ENCODE measurements around the gene VWF.

VWF gene

DNA sequence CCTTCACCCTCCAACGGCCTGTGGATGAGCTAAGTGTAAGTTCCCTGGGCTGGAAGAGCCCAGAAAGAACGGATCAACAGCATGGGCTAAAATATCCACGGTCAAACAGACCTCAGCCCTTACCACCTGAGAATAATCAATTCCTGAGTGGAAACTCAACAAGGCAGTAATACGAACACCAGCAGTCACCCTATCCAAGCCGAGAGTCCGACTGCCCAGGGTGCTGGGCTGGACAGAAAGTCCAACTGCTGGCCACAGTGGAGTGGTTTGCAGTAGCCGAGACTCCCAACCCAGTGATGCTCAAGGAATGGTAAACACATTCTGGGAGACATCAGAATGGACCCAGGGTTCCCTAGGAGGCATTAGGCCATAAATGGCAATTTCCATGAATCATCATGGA is 216.2 kb downstream of the VWF start:
- Histone ChIP-seq H3K36me3 (ENCODE audit: insufficient read depth, low read length) (no peaks in the 10 kb centered on the region), H3K27ac (no peak overlapping the region), H3K9ac (ENCODE audit: insufficient read length) (no peak overlapping the region), H3K9me3 (ENCODE audit: low read depth, low read length) (no peaks in the 10 kb centered on the region), H3K4me3 (no peak overlapping the region)
- no peak for DNase-seq (ENCODE audit: low read depth, low spot score)
- no peak for TF ChIP-seq EZH2 (IDR thresholded peaks at IDR 0.05)
- no peak for TF ChIP-seq FOXP2 (optimal IDR thresholded peaks at IDR 0.05; ENCODE audit: control extremely low read depth, extremely low read length, insufficient read depth)
- no peak for TF ChIP-seq POLR2AphosphoS5 (IDR thresholded peaks at IDR 0.05; ENCODE audit: borderline replicate concordance, low read depth, low read length)

DNA sequence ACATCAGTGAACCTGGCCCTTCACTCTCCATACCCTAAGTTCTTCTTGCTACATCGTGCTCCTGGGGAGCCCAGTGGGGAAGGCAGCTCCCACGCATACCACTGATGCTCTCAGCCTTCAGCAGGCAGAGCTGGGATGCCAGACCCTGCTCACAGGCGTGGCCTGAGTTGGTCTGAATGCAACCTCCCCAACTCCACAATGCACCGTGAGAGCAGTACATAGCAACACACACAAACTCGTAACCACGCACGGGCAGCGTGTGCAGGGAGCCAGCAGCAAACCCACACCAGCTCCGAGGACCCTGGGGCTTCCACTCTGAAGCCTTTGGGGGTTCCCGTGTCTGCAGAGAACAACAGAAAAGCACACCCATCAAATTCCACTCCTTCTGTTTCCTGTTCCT is 216.7 kb downstream of the VWF start:
- Histone ChIP-seq H3K27ac (no peak overlapping the region), H3K36me3 (ENCODE audit: insufficient read depth, low read length) (no peaks in the 10 kb centered on the region), H3K4me3 (no peak overlapping the region), H3K9me3 (ENCODE audit: low read depth, low read length) (no peaks in the 10 kb centered on the region), H3K9ac (ENCODE audit: insufficient read length) (no peak overlapping the region)
- TF ChIP-seq FOXP2 (optimal IDR thresholded peaks at IDR 0.05; ENCODE audit: control extremely low read depth, extremely low read length, insufficient read depth), result no peak
- TF ChIP-seq EZH2 (IDR thresholded peaks at IDR 0.05), result no peak
- TF ChIP-seq POLR2AphosphoS5 (IDR thresholded peaks at IDR 0.05; ENCODE audit: borderline replicate concordance, low read depth, low read length), result no peak
- no peak for DNase-seq (ENCODE audit: low read depth, low spot score)

DNA sequence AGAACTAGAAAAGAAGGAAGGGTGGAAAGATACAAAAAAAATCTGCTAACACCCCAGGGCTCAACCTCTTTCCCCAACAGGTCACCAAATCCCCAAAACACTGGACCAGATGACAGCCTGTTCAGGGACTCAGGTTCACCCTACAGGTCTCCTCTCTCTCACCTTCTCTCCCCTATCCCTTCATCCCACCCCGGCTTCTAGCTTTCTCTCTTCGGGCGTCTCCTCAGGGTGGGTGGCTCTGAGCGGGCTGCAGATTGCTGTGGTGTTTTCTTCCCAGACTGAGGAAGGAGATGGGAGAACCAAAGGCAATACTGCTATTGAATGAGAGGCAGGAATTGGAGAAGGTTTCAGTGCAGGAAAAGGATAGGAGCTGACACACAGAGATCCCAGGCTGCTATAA is 218.7 kb downstream of the VWF start:
- Histone ChIP-seq H3K9me3 (ENCODE audit: low read depth, low read length) (no peaks in the 10 kb centered on the region), H3K9ac (ENCODE audit: insufficient read length) (no peak overlapping the region), H3K36me3 (ENCODE audit: insufficient read depth, low read length) (no peaks in the 10 kb centered on the region), H3K4me3 (no peak overlapping the region), H3K27ac (no peak overlapping the region)
- DNase-seq (ENCODE audit: low read depth, low spot score), result no peak
- TF ChIP-seq POLR2AphosphoS5 (IDR thresholded peaks at IDR 0.05; ENCODE audit: borderline replicate concordance, low read depth, low read length) (no peak), FOXP2 (optimal IDR thresholded peaks at IDR 0.05; ENCODE audit: control extremely low read depth, extremely low read length, insufficient read depth) (no peak)

DNA sequence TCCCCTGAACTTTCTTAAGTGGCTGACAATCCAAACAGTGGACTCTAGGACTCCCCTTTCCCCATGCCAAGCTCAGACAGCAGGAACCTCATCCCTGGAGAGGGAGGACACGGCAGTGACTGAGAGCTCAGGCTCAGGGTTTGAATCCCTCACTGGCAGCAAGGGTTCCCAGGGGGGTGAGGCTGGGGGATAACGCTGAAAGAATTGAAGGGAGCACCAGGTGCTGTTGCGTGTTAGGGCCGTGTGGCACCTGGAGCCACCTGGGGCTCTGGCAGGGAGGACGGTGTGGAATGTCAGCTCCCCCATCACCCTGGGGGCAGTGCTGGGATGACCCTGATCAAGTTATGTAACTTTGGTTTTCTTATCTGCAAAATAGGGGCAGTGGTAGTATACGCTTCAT is 219.5 kb downstream of the VWF start:
- no peaks in the 10 kb centered on the region for H3K9me3 ChIP-seq (ENCODE audit: low read depth, low read length)
- no peak overlapping the region for H3K9ac ChIP-seq (ENCODE audit: insufficient read length)
- H3K27ac ChIP-seq, result no peak overlapping the region
- no peak overlapping the region for H3K4me3 ChIP-seq
- H3K36me3 ChIP-seq (ENCODE audit: insufficient read depth, low read length), result no peaks in the 10 kb centered on the region
- DNase-seq (ENCODE audit: low read depth, low spot score), result no peak
- TF ChIP-seq POLR2AphosphoS5 (IDR thresholded peaks at IDR 0.05; ENCODE audit: borderline replicate concordance, low read depth, low read length) (no peak), EZH2 (IDR thresholded peaks at IDR 0.05) (no peak), FOXP2 (optimal IDR thresholded peaks at IDR 0.05; ENCODE audit: control extremely low read depth, extremely low read length, insufficient read depth) (no peak)

DNA sequence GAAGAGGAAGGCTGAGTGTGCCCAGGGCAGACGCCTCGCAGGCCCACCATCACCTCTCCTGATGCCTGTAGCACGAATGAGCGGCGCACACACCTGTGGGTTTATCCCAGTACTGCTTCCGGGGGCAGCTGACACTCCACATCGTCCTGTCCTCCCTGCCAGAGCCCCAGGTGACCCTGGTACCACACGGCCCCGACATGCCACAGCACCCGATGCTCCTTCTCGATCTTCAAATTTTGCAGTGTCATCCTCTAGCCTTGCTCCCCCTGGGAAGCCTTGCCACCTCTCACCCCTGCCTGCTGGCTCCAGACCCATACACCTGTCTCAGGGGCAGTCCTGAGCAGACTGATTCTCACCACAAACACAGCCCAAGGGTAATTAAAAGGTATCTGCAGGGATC is 220.0 kb downstream of the VWF start:
- DNase-seq (ENCODE audit: low read depth, low spot score), result no peak
- H3K4me3 ChIP-seq, result no peak overlapping the region
- H3K27ac ChIP-seq, result no peak overlapping the region
- no peak overlapping the region for H3K9ac ChIP-seq (ENCODE audit: insufficient read length)
- TF ChIP-seq EZH2 (IDR thresholded peaks at IDR 0.05) (no peak), POLR2AphosphoS5 (IDR thresholded peaks at IDR 0.05; ENCODE audit: borderline replicate concordance, low read depth, low read length) (no peak), FOXP2 (optimal IDR thresholded peaks at IDR 0.05; ENCODE audit: control extremely low read depth, extremely low read length, insufficient read depth) (no peak)
- no peaks in the 10 kb centered on the region for H3K36me3 ChIP-seq (ENCODE audit: insufficient read depth, low read length)
- H3K9me3 ChIP-seq (ENCODE audit: low read depth, low read length), result no peaks in the 10 kb centered on the region

DNA sequence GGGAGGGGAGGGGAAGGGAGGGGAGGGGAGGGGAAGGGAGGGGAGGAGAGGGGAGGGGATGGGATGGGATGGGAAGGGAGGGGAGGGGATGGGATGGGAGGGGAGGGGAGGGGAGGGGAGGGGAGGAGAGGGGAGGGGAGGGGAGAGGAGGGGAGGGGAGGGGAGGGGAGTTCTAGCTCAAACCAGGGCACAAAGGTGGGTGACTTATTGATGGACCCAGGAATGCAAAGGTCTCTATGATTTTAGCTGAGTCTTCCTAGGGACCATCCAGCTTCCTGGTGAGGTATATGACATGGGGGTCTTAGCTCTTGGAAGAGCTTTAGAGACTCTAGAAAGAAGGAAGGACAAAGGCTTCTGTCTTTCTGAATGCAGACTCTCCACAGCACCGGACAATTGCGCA is 221.7 kb downstream of the VWF start:
- DNase-seq (ENCODE audit: low read depth, low spot score), result no peak
- H3K9ac ChIP-seq (ENCODE audit: insufficient read length), result no peak overlapping the region
- no peak overlapping the region for H3K4me3 ChIP-seq
- no peaks in the 10 kb centered on the region for H3K9me3 ChIP-seq (ENCODE audit: low read depth, low read length)
- H3K36me3 ChIP-seq (ENCODE audit: insufficient read depth, low read length), result no peaks in the 10 kb centered on the region
- no peak for TF ChIP-seq POLR2AphosphoS5 (IDR thresholded peaks at IDR 0.05; ENCODE audit: borderline replicate concordance, low read depth, low read length)
- no peak for TF ChIP-seq FOXP2 (optimal IDR thresholded peaks at IDR 0.05; ENCODE audit: control extremely low read depth, extremely low read length, insufficient read depth)
- TF ChIP-seq EZH2 (IDR thresholded peaks at IDR 0.05), result no peak
- no peak overlapping the region for H3K27ac ChIP-seq

DNA sequence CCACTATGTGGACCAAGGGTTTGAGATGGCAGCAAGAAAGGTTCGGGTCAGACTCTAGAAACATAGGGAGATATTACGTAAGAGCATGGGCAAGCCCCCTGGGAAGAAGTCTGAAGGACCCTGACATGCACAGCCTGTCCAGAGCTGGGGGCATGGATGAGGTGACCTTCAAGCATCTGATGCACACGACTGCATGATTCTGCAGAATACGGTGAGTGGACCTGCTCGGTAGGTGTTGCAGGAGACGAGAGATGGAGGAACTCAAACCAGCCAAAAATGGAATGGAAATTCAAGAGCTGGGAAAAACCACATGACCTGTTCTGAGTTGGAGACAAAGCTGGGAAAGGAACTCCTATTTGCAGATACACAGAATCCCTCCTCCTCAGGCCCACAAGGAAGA is 223.1 kb downstream of the VWF start:
- no peaks in the 10 kb centered on the region for H3K9me3 ChIP-seq (ENCODE audit: low read depth, low read length)
- H3K4me3 ChIP-seq, result no peak overlapping the region
- H3K27ac ChIP-seq, result no peak overlapping the region
- H3K36me3 ChIP-seq (ENCODE audit: insufficient read depth, low read length), result no peaks in the 10 kb centered on the region
- TF ChIP-seq FOXP2 (optimal IDR thresholded peaks at IDR 0.05; ENCODE audit: control extremely low read depth, extremely low read length, insufficient read depth), result no peak
- no peak for TF ChIP-seq EZH2 (IDR thresholded peaks at IDR 0.05)
- no peak for TF ChIP-seq POLR2AphosphoS5 (IDR thresholded peaks at IDR 0.05; ENCODE audit: borderline replicate concordance, low read depth, low read length)
- H3K9ac ChIP-seq (ENCODE audit: insufficient read length), result no peak overlapping the region
- no peak for DNase-seq (ENCODE audit: low read depth, low spot score)

DNA sequence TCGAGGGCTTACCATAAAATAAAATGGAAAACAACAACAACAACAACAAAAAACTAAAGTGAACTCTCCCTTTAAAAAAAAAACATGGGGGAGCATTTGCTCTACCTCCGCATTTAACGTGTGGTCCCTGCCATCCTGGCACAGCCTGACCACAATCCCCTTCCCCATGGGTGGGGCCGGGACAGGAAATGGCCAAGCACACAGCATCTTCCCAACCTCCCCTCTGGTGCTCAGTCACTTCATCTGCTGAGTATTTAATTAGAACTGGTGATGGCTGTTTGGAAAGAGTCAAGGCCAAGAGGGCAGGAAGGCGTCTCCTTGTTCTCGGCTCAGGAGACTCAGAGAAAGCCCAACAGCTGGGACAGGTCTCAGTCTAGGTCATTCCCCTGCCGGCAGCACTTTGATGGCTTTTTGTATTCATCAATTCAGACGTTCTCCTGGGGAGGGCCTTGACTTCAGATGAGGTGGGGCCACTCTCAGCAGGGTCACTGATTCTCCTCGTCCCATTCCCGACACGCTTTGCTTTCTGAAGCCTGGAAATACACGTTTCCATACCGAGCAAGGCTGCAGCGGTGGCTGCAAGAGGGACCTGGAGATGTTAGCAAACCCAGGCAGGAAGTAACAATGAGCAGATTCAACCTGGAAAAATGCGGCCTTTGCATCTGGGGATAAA is 223.8 kb downstream of the VWF start:
- TF ChIP-seq FOXP2 (optimal IDR thresholded peaks at IDR 0.05; ENCODE audit: control extremely low read depth, extremely low read length, insufficient read depth) (no peak), EZH2 (IDR thresholded peaks at IDR 0.05) (no peak), POLR2AphosphoS5 (IDR thresholded peaks at IDR 0.05; ENCODE audit: borderline replicate concordance, low read depth, low read length) (no peak)
- H3K4me3 ChIP-seq, result no peak overlapping the region
- no peak for DNase-seq (ENCODE audit: low read depth, low spot score)
- no peak overlapping the region for H3K27ac ChIP-seq
- H3K9ac ChIP-seq (ENCODE audit: insufficient read length), result no peak overlapping the region
- no peaks in the 10 kb centered on the region for H3K36me3 ChIP-seq (ENCODE audit: insufficient read depth, low read length)
- no peaks in the 10 kb centered on the region for H3K9me3 ChIP-seq (ENCODE audit: low read depth, low read length)

DNA sequence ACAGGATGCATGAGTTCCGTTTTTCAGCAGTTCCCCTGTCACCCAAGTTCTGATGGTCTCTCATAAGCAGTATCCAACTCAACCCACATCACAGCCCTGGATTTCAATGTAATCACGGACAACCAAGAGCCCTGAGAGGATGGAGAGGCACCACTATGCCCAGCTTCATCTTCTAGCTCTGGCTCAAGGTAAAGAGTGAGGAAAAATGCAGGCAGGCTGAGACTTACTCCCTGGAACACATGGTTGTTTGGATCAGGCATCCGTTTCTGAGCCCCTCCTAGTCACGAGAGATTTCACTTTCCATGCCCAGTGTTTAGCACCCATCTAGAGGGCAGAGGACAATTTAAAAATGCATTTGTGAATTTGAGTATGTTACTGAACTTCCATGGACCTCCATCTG is 224.4 kb downstream of the VWF start:
- no peaks in the 10 kb centered on the region for H3K9me3 ChIP-seq (ENCODE audit: low read depth, low read length)
- TF ChIP-seq EZH2 (IDR thresholded peaks at IDR 0.05) (no peak), FOXP2 (optimal IDR thresholded peaks at IDR 0.05; ENCODE audit: control extremely low read depth, extremely low read length, insufficient read depth) (no peak), POLR2AphosphoS5 (IDR thresholded peaks at IDR 0.05; ENCODE audit: borderline replicate concordance, low read depth, low read length) (no peak)
- H3K4me3 ChIP-seq, result no peak overlapping the region
- H3K27ac ChIP-seq, result no peak overlapping the region
- H3K9ac ChIP-seq (ENCODE audit: insufficient read length), result no peak overlapping the region
- H3K36me3 ChIP-seq (ENCODE audit: insufficient read depth, low read length), result no peaks in the 10 kb centered on the region
- DNase-seq (ENCODE audit: low read depth, low spot score), result no peak
